Stimulated activated CD8-positive, alpha-beta memory T cell treated with anti-CD3 and anti-CD28 coated beads, Interleukin-7, amount 100 ng/mL, for 48 hours (primary cell): ENCODE results near the gene SPATA13.
A peak's percentile ranks its signal among the peaks of the same experiment; 100 is the strongest.

Experiments
- DNase-seq, 2 donors: peaks; one replicate each; pipeline ENCODE4 v3.0.0-alpha.2; 2020; ENCODE audit warnings: low read depth in 1 of 2; ENCODE audit errors: extremely low read depth in 1 of 2

Gene SPATA13

DNA sequence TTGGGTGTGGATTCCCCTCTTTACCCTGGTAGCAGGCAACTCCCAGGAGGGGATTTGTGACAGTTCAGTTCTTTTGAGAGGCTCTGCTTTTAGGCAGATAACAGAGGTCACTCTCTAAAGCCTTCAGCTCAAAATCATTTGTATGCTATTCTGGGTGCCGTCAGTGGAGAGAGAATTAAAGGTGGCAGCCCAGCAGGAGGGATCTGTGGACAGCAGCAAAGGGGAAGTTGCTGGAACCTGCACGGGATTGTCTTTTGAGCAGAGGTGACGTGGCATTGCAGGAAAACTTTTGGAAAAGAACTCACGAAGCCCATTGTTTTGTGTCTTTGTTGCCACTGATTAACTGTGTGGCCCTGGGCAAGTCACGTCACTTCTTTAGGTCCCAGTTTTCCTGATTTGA is 86.5 kb downstream of the SPATA13 start:
- DNase-seq = no peak

DNA sequence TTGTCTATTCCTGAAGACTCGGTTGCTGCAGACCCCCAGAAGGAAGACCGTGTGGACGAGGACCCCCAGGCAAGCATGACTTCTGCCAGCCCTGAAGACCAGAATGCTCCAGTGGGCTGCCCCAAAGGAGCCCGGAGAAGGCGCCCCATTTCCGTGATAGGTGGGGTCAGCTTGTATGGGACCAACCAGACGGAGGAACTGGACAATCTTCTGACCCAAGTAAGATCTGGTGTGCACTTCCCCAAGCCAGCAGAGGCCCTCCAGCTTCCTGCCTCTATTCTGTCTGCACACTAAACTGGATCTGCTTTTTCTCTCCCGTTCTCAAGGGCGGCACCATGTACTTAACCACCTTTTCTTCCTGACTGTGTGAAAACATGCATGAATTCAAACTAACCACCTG is 89.1 kb downstream of the SPATA13 start:
- no peak for DNase-seq

GRCh38 chr13:24250376-24251057 is 90.0 kb downstream of the SPATA13 start:
- no peak for DNase-seq

- DNase-seq = peak in 1 of 2 donors; percentile 74
Measured at GRCh38 chr13:24251525-24251924, 91.0 kb downstream of the SPATA13 start.

GRCh38 chr13:24252136-24252535 is 91.6 kb downstream of the SPATA13 start:
- DNase-seq = no peak

DNA sequence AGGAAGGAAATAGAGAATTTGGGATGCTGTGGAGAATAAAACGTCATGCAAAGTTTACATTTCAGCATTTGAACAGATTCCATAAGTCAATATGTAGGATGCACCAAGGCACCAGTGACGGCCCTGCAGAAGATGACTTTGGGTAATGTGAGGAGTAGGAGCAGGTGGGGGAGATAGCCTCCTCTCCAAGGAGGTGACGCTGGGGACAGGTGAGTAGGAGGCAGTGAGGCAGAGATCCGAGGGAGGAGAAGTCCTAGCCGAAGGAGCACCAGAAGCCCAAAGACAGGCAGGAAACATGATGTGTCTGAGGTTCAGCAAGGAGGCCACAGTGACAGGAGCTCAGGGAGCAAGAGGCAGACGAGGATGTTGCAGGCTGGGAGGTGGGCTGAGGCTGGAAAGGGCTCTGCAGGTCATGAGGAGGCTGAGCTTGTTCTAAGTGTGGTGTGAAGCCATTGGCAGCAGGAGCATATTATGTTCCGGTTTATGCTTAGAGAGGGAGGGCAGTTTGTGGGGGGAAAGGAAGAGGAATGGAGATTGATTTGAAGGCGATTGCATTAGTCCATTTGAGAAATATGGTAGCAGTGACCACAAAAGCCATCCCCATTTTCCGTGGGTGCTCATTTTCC is 93.1 kb downstream of the SPATA13 start:
- DNase-seq = no peak

DNA sequence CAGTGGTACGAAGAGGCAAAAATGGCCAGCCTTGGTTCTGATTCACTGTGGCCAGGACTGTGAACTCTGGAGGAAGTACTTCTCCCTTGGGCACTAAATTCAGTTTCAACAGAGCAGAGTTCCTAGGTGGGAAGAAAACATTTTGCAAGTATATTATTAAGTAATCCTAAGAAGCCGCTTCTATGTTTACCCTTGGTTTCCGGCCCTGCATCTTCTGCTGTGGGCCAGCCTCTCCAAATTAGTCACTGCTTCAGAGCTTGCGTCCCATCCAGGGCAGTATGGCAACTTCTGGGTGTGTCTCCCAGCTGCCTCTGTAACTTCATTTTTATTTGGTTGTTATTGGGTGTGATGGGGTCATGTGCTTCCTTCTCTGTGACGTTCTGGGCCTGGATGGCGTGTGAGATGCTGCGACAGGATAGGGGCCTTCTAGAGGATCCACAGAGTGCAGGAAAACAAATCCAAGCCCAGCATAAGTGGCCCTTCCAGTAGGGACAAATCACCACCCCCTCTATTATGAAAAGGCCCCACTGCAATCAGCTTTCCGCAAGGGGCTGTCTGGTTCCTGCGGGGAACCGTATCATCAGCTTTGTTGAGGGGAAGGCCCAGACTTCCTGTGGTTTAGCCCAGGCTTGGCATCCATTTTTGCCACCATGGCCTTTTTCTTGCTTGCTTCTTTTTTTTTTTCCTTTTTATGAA is 93.8 kb downstream of the SPATA13 start:
- peak in 1 of 2 donors; percentile 47 for DNase-seq

DNA sequence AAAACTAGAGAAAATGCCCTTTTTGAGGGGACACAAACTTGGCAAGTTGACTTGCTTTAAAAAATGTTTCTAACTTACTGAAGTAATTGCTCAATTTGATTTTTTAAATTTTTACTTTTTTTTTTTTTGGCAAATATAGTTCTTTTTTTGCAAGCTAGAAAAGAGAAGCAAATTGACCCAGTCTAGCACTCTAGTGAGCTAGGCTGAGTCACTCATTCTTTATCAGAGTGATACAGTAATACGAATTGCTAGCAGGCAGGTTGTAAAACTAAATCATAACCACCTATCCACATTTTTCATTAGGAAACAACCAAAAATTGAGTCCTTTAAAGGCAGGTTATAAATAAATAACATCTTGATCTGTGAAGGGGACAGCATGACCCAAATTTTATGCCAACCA is 97.0 kb downstream of the SPATA13 start:
- no peak for DNase-seq

DNA sequence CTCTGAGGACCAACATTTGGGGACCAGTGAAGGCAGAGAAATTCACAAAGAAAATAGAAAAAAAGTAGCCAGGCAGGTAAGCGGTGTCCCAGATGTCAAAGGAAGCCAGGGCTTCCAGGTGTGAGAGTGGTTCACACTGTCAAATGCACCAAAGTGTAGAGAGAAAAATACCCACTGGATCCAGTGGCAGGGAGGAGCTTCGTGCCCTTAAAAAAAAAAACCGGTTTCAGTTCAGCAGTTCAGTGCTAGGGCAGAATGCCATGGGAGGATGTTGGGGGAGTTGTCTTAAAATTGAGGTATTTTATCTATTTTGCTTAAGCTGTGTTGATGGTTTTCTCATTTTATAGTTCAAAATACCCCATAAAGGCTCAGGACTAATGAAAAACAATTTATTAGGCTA is 101.0 kb downstream of the SPATA13 start:
- DNase-seq = no peak

- no peak for DNase-seq
Measured at GRCh38 chr13:24263632-24264031, 103.1 kb downstream of the SPATA13 start.

DNA sequence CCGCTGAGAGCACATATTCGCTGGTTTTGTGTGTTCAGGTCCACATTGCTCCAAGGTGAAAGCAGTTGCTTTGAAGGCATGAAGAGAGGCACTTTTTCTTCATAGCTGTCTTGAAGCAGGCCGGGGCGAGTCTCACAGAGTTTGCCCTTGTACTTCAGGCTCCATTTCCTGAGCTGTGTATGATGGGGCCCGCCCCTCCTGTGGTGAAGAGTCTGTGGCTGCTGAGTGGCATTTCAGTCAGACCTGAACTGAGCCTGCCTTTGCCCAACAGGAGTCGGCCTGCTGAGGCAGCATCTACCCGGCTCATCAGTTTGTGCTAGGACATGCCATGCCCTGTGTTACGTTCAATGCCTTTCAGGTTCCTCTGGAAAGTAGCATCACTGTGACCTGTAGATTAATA is 104.5 kb downstream of the SPATA13 start:
- DNase-seq = peak; percentile 61 to 76

DNA sequence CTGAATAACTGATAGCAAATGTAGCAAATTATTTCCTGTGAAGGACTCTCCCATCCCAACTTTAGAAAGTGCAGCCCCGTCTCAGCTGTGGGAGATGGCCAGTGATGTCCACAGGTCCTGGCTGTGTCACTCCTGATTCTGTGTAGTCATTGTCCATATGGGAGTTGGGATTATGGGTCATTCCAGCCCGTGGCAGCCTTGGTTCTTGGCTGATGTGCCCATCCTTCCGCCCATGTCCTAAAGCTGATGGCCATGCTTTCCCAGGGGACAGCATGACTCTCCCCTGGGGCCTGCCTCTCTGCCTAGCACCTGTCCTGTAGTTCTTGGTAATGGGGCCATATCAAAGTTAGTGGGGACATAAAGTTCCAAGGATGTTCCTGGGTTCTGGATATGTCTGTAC is 104.9 kb downstream of the SPATA13 start:
- no peak for DNase-seq

DNA sequence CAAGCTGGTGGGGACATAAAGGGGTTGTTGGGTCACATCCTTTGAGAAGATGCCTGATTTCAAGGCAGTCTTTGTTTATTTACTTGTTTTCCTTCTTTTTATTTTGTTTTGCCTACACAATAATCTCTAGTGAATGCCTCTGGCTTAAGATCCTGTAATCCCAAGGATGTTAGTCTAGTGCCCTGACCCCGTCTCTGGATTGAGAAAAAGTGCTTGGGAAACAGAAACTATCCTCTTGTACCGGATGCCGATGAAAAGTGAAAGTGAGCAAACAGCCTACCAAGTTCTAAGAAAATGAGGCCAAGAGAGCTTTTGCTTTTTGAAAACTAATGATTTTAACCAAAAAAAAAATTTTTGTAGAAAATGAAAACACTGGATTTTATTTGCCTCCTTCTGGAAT is 106.8 kb downstream of the SPATA13 start:
- no peak for DNase-seq

DNA sequence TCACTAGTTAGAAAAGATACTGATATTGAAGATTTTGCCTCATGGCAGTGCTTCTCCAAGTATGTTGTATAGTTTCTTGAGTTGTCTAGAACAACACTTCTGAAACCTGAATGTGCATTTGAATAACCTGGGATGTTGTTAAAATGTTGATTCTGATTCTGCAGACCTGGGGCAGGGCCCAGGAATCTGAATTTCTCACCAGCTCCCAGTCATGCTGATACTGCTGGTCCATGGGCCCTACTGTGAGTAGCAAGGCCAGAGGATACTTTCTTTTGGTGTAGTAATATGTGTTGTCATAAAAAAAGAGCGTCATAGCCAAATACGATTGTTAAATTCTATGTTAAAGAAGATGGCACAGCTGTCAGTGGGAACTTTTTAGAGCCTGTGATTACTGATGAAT is 107.3 kb downstream of the SPATA13 start:
- DNase-seq = no peak

- no peak for DNase-seq
Measured at GRCh38 chr13:24269821-24270220, 109.3 kb downstream of the SPATA13 start.

DNA sequence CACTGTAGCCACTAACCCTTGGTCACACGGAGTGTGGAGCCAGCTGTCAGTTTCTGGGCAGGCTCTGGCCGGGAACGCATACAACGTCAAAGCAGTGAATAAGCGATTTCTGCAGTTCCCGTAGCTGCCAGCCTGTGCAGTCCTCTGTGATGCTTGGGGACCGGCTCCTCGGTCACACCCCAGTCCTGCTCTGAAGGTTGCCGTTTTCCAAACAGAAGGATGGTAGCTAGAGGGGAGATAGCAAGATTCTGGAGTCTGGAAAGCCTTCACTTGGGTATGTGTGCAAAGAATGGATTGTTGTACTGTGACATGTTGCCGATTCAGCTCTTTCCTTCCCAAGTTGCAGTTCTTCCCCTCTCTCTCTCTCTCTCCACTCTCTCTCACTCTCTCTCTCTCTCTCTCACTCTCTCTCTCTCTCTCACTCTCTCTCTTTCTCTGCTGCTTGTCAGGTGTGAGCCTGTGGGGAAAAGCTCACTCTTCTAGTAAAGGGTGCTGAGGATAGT is 110.2 kb downstream of the SPATA13 start:
- peak in 1 of 2 donors; percentile 39 for DNase-seq

DNA sequence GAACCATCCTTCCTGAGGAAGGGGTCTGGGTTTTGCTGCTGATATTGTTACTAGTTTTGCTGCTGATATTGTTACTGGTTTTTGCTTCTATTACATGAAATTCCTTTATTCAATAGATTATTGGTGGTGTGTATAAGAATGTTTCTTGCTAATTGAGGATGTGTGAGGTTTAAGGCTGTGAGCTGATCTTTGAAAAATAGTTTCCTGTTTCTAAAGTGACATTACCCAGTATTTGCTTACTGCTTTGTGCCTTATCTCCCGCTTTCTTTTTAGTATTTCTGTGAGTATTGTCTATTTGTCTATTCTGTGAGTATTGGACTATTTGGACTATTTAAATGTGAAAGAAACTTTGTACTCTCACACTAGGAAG is 110.7 kb downstream of the SPATA13 start:
- DNase-seq = no peak

DNA sequence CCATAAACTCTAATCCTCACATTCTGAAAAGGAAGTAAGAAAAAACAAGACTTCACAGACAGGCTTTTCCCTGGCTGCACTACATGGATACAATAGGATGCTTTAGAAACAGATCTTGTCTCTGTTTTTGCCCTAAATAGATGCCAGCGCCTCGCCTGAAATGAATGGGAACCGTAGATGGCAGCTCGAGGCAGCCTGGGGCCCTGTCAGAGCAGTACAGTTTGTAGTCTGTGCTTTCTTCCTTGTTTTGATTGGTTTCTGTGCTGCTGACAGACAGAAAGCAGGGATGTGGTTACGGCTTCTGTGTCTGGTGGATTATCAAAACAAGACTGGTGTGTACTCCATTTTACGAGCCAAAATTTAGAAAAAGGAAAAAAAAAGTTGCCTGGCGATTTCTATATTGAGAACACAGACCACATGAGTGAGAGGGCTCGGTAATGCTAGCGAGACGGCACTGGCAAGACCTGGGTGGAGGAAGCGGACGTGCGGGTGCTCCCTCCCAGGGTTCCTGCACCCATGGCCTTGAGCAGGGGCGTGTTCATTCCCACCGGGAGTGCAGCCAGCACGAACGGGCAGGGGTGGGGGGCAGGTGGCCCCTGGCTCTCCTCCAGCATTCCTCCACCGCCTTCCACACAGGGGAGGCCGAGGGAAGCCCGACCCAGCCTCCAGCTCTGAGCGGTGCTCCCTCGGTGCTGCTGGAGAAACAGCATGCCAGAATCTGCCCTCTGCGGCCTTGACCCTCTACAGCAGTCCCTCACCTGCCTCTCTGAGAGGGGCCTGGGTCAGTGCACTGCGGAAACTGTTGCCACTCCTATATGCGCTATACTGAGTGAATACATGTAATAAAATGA is 111.3 kb downstream of the SPATA13 start:
- DNase-seq = peak in 1 of 2 donors; percentile 40

GRCh38 chr13:24272452-24273161 is 112.1 kb downstream of the SPATA13 start:
- DNase-seq = no peak

DNA sequence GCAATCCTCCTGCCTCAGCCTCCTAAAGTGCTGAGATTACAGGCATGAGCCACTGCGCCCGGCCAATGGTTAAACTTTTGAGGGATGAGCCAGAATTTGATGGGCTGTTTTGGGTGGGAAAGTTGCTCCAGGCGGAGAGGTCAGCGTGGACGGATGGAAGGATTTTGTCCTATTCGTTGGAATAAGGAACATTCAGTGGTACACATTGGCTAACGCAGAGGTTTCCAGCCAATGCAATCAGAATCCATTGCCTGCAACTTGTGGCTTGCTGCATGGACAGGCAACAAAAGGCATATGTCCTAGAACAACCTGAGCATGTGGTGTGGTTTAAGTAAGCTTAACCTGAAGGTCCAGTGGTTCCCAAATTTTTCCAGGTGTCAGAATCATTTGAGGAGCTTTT is 113.4 kb downstream of the SPATA13 start:
- DNase-seq = no peak
